Measurements from ENCODE around the gene TMEM144.

DNA sequence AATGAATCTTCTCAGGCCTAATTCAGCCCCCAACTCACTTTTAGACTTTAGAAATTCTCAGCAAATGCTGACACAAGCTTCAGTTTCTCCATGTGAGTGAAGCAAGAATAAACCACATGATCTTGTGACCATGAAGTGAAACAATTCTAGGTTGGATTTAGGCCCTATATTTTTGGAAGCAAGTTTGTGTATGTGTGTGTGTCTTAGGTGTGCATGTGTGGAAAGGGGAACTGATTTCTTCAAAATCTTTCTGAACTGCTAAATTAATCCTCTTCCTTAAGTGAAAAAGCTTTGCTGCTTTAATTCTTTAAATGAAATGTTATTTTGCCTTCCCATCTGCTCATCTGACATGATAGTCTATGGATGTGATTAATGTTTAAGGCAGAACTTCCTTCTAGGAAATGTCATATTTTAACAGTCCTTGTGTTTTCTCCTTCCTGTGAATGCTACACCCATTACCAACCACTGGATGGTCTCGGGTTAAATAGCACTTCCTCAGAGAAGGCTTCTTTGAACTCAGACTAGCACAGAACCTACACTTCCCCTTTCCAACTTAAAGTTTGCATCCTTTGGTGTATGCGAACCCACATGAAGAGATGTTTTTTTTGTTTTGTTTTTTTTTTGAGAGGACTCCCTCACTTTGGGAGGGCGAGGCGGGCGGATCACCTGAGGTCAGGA is 1.2 kb upstream of the TMEM144 start:
- no peak for TF ChIP-seq CTCF (conservative IDR thresholded peaks at IDR 0.05 in 1 of 2, IDR thresholded peaks at IDR 0.05 in 1 of 2; ENCODE audit: extremely low read depth in 1 of 2, insufficient read depth in 1 of 2, low read depth in 1 of 2, low read length in 2 of 2)
- no peak for TF ChIP-seq EZH2 (IDR thresholded peaks at IDR 0.05; ENCODE audit: borderline replicate concordance, low read length)
